Endothelial cell of coronary artery (primary cell): ENCODE measurements around the gene ZBED6. TPM values are rescaled to one million over a fixed set of nuclear protein-coding genes. Genes with fewer than 3 reads are reported as not detected.

ENCODE experiments used
- total RNA-seq: library from RNA; depleted of rRNA; stranded (reverse); fragments of >200 nt; gene quantifications from 2 replicates; pipeline ENCODE4 v1.2.3, GENCODE V29; 2014

ZBED6 gene, protein sequence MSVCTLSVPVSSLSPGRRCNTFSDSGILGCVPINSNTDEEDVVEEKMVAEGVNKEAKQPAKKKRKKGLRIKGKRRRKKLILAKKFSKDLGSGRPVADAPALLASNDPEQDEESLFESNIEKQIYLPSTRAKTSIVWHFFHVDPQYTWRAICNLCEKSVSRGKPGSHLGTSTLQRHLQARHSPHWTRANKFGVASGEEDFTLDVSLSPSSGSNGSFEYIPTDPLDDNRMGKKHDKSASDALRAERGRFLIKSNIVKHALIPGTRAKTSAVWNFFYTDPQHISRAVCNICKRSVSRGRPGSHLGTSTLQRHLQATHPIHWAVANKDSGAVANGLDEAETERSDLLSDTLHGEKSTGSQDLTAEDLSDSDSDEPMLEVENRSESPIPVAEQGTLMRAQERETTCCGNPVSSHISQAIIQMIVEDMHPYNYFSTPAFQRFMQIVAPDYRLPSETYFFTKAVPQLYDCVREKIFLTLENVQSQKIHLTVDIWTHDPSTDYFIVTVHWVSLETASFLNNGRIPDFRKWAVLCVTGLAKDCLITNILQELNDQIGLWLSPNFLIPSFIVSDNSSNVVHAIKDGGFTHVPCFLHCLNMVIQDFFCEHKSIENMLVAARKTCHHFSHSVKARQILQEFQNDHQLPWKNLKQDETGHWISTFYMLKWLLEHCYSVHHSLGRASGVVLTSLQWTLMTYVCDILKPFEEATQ (N-terminal part only)
- total RNA-seq = 6.6 and 8.4 TPM in 2 replicates

DNA sequence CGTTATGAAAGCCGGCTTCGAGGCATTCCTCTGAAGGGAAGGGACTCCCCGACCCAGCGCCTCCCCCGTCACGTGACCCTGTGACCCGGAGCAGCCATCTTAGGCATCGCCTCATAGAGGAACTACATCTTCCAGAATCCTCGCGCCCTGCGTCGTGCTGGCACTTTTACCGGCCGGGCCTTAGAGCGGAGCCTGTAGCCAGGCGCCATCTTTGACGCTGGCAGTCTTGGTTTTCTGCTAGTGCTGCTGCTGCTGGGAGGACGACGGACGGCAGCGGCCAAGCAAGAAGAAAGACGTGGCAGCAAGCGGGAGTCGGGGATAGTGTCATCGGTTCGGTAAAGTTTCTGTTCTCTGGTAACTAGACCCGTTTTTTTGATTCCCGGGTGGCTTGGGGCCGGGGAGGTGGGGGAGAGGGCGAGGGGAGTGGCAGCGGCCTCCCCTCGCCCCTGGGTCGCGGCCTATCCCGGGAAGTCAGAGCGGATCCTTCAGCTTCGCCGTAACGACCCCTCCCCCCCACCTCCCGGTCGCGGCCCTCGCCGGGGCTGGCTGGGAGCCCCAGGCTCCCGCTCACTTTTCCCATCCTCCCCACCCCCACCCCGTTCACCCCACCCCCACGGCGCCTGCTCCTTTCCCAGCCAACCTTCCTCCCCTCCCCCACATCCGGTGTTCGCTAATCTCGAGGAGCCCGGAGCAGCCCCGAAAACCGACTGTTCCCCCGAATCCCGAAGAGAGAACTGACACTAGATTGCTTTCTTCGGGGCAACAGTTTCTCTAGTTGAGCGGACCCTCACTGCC is at the start of gene ZBED6, which contains the start of gene ZC3H11A:
ZBED6 (plus strand) TSS at position 183 of the 795 bp plus-strand sequence. CDS start 1,900 bp downstream, outside the sequence.
ZC3H11A (plus strand) TSS at position 183 of the 795 bp plus-strand sequence. CDS start 21,448 bp downstream, outside the sequence.

DNA sequence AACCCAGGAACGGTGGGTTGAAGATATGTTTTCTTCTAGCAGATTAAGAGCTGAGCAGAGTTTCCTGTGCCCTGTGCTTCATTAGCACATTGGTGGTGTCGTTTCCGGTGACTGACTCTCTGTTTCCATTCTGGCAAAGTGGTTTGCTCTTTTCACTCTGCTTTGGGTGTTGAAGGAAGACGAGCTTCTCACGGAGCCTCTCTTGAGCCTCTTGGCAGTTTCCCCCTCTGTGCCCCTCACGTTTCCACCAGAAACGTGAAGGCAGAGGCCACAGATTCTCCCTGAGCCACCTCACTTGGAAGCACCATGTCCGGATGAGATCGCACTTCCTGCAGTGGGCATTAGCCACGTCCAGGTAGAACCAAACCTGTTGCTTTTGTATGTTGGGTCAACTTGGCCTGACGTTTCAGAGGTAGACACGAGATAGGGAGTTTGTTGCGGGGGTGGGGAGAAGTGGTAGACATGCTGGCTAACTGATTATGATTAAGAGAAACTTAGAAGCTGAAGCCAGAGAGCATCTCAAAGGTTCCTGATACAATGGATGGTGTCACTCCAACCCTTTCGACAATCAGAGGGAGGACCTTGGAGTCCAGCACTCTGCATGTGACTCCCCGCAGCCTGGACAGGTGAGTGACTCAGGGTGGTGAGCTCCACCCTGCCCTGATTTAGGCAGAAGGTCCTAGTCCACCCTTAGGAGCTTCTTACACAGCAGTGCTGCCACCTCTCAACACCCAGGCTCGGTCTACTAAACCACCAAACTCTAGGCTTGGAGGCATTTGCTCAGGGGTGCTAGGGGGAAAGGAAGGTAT is 30.2 kb upstream of the ZBED6 start, which contains the start of gene LAX1:
LAX1 (plus strand) TSS at position 155 of the 809 bp plus-strand sequence; CDS start at position 538, 383 bp downstream.

Other genes with a start within 250 kb of the ZBED6 start
- 106 and 127 TPM in 2 replicates for gene ATP2B4, start 168.8 kb upstream of the ZBED6 start, total RNA-seq
- gene LAX1, start 30.4 kb upstream of the ZBED6 start, total RNA-seq = 0.09 TPM in 1 of 2 replicates, not detected in the other
- 83.8 and 108 TPM in 2 replicates for gene ZC3H11A, start within 50 bp of the ZBED6 start, total RNA-seq
- gene SNRPE, start 66.0 kb downstream of the ZBED6 start, total RNA-seq = 65.0 and 90.1 TPM in 2 replicates